GM03348 (cell line): ENCODE measurements around the gene BRD2.

ENCODE experiments used
- DNase-seq: peaks from one replicate; pipeline ENCODE4 v3.0.0; 2012; ENCODE audit warnings: low spot score

The BRD2 gene

DNA sequence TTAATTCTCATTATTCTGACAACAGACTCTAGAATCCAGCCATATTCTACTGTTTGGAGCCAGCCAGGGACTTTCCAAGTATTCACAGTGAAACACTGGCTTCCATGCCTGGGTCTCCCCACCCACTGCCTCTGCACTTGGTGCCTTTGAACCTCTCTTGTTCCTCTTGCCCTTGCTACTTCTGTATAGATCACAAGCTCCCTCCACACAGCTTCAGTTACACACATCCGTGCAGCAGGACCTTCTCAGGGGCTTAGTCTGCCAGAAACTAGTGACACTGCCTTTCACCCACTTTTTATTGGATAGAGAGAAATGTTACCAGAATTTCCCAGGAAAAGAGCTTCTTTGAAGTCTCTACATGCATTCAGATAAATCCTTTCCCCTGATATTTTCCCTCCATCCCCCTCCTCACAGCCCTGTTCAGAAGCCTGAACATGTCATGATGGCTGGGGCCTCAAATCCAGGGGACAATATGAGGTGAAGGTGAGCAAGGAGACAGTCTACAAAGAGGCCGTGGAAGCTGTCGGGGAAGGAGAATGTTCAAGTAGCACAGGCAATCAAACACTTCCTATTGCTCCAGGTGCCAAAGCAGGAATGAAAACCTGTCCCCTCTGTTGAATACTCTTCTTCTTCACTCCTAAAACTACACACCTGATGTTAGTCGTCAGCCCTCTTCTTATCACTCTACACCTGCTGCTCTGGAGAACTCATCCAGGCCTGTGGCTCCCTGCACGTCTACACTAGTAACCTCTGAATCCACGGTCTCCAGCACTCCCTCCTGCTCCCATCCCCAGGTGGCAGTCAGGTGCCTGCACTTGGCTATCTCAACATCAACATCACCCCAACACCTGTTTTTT lies 61.2 kb downstream of the BRD2 start:
- no peak for DNase-seq

GRCh38 chr6:33030245-33030644 lies 61.9 kb downstream of the BRD2 start:
- DNase-seq = no peak
